ENCODE measurements around the gene ADCY6.

ADCY6 gene

DNA sequence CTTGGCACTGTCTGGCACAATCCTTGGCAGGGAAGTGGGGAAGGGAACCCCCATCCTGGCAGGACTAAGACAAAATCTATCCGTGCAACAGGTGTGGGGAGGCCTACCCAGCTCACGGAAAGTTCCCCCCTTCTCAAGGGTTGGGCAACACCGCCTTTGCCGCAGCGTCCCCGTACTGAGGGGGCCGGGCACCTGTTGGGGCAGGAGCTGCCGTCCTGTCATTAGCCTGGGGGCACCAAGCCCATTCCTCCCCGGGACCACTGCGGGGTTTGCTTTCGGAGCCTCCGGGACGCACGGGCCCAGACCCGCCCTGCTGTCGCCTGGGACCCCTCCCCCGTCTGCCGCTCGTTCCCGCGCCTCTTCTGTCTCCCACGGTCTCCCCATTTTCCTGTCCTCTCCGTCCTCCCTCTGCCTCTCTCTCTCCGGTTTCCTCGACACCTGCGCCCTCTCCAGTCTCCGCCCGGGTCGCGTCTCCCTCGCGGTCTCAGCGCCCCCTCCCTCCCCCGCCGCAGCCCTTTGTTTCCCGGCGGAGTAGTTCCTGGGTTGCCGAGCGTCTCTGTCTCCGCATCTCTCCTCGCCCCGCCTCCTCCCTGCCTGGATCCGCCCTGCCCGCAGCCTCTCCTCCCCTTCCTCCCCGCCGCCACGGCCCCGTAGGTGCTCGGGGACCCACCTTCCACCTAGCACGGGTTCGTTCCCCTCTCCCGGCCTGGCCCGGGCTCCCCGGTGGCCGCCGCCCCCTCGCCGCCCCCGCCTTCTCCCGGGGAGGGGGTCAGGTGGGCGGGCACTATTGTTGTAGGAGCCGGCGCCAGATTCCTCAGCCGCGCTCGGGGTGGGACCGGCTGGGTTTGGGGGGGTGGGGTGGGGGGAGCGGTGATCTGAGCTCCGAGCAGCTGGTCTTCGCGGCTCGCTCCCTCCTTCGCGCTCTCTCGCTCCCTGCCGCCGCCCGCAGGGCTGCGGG, 29.3 kb upstream of the ADCY6 start, which contains the start of gene CACNB3:
Gene CACNB3, plus strand, starts transcription at position 624 of the 958 bp plus-strand sequence. CDS start 434 bp downstream, outside the sequence.
- Histone ChIP-seq H2AK5ac (ENCODE audit: low read length) (no peak within 1 kb of the TSS), H3K27me3 (ENCODE audit: insufficient read depth, low read length, poor library complexity) (peaks cover 16% of the 10 kb centered on the region), H3K23ac (ENCODE audit: low read length) (no peak within 1 kb of the TSS), H3K18ac (ENCODE audit: low read length) (peak within 1 kb of the TSS; percentile 4), H3K79me2 (ENCODE audit: control insufficient read depth, insufficient read depth, low read length) (no peaks in the 10 kb centered on the region), H2BK15ac (replicated peaks; ENCODE audit: low read depth) (no peak within 1 kb of the TSS), H3K9ac (ENCODE audit: low read length) (peak within 1 kb of the TSS; percentile 67), H4K5ac (ENCODE audit: low read length) (no peak within 1 kb of the TSS), H2BK120ac (ENCODE audit: low read depth, low read length) (no peak within 1 kb of the TSS), H3K4me2 (ENCODE audit: low read length) (peak within 1 kb of the TSS; percentile 79), H3K4ac (ENCODE audit: low read depth, low read length) (no peak within 1 kb of the TSS), H4K8ac (ENCODE audit: low read depth, low read length) (no peak within 1 kb of the TSS), H3K56ac (ENCODE audit: low read length) (peak within 1 kb of the TSS; percentile 87), H3K4me3 (ENCODE audit: low read length) (peak within 1 kb of the TSS; percentile 70), H3K79me1 (ENCODE audit: low read length) (no peaks in the 10 kb centered on the region), H2BK5ac (ENCODE audit: low read length) (no peak within 1 kb of the TSS), H3K4me1 (ENCODE audit: control insufficient read depth, low read depth, low read length) (peaks cover 5% of the 10 kb centered on the region), H3K27ac (ENCODE audit: low read depth, low read length) (no peak within 1 kb of the TSS), H3K36me3 (ENCODE audit: control insufficient read depth, insufficient read depth, low read length) (no peaks in the 10 kb centered on the region)
- DNase-seq = peak; percentile 79
- WGBS (ENCODE audit: extremely low coverage, insufficient coverage, low lambda C conversion rate) = no CpG with 5 or more reads among the region's 79 CpGs

DNA sequence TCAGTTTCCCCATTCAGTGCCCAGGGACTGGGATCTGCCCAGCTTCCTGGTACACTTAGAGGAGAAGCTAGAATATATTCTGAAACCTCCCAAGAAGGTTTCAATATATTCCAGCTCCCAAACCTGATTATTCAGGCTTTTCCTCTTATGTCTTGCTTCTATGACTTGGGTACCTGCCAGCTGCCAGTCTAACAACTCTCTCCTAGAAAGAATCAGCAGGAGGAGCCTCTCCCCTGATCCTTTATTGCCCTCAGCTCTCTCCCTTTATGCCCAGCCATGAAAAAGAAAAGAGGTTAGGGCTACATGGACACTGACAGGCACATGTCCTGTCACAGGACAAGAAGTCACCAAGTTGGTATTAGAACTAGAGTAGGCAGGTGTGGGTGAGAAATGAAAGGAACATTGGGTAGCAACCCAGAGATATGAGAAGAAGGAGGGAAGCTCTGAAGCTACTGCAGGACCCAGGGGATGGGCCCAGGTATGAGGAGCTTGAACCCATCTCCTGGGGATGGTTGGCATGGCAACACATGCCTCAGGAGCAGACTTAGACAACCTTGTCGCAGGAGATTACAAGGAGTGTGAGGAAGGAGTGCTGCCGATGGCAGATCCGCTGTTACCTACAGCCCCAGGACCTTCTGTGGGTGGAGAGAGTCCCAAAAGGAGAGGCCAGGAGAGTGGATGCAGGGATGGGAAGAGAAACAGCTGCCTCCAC, 27.4 kb upstream of the ADCY6 start:
- no peak overlapping the region for H4K5ac ChIP-seq (ENCODE audit: low read length)
- H3K79me2 ChIP-seq (ENCODE audit: control insufficient read depth, insufficient read depth, low read length) = no peaks in the 10 kb centered on the region
- H2BK5ac ChIP-seq (ENCODE audit: low read length) = no peak overlapping the region
- H3K27ac ChIP-seq (ENCODE audit: low read depth, low read length) = no peak overlapping the region
- no peak overlapping the region for H2BK15ac ChIP-seq (replicated peaks; ENCODE audit: low read depth)
- DNase-seq = no peak
- no peak overlapping the region for H2BK120ac ChIP-seq (ENCODE audit: low read depth, low read length)
- no peaks in the 10 kb centered on the region for H3K36me3 ChIP-seq (ENCODE audit: control insufficient read depth, insufficient read depth, low read length)
- H4K8ac ChIP-seq (ENCODE audit: low read depth, low read length) = no peak overlapping the region
- H3K18ac ChIP-seq (ENCODE audit: low read length) = no peak overlapping the region
- peaks cover 16% of the 10 kb centered on the region for H3K27me3 ChIP-seq (ENCODE audit: insufficient read depth, low read length, poor library complexity)
- no peak overlapping the region for H3K23ac ChIP-seq (ENCODE audit: low read length)
- H3K4me1 ChIP-seq (ENCODE audit: control insufficient read depth, low read depth, low read length) = peaks cover 5% of the 10 kb centered on the region
- no peak overlapping the region for H2AK5ac ChIP-seq (ENCODE audit: low read length)
- no peak overlapping the region for H3K4me3 ChIP-seq (ENCODE audit: low read length)
- H3K9ac ChIP-seq (ENCODE audit: low read length) = no peak overlapping the region
- H3K56ac ChIP-seq (ENCODE audit: low read length) = no peak overlapping the region
- H3K4me2 ChIP-seq (ENCODE audit: low read length) = no peak overlapping the region
- H3K79me1 ChIP-seq (ENCODE audit: low read length) = no peaks in the 10 kb centered on the region
- no peak overlapping the region for H3K4ac ChIP-seq (ENCODE audit: low read depth, low read length)
- WGBS (ENCODE audit: extremely low coverage, insufficient coverage, low lambda C conversion rate) = no CpG with 5 or more reads among the region's 3 CpGs

DNA sequence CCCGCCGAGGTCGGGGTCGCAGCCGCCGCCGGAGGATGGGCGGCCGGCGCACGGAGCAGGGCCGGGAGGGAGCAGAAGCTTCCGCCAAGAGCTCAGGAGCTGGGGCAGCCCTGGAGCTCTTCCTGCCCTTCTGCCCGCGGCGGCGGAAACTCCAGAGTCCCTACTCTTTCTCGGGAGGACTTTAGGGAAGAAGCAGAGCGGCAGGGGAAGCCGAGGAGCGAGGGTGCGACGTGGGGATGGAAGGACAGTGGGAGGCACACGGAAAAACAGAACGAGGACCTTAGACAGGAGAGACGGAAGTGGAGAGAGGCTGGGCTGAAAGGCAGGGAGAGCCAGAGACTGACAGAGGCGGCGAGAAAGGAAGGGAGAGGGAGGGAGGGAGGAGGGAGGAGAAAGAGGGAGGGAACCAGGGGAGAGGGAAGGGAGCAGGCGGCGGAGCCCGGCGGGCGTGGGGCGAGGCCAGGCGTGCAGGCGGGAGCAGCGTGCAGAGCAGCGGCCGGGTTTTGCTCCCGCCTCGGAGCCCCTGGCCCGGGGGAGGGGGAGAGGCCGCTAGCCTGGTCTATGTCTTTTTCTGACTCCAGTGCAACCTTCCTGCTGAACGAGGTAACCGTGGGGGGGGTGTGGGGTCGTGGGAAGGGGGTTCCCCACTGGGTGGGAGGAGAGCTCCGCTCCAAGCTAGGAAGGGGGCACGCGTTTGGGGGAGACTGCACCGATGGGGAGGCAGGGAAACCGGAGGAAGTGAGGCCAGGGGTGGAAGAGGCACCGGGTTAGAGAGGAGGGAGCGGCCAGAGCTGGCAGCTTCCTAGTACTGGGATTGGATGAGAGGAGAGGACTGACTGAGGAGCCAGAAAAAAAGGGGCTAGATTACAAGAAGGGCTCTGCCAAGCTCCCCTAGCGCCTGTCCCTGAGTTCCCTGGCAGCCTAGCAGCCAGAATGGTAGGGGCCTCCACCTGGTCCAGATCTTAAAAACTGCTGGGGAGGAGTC, 26.5 kb upstream of the ADCY6 start:
- no peaks in the 10 kb centered on the region for H3K79me2 ChIP-seq (ENCODE audit: control insufficient read depth, insufficient read depth, low read length)
- no peak overlapping the region for H4K8ac ChIP-seq (ENCODE audit: low read depth, low read length)
- no peak overlapping the region for H2BK120ac ChIP-seq (ENCODE audit: low read depth, low read length)
- H2BK5ac ChIP-seq (ENCODE audit: low read length) = peak overlapping the region; percentile 82
- peak overlapping the region; percentile 95 for H3K9ac ChIP-seq (ENCODE audit: low read length)
- peaks cover 16% of the 10 kb centered on the region for H3K27me3 ChIP-seq (ENCODE audit: insufficient read depth, low read length, poor library complexity)
- H3K4me3 ChIP-seq (ENCODE audit: low read length) = peak overlapping the region; percentile 90
- DNase-seq = peak; percentile 91
- no peak overlapping the region for H2BK15ac ChIP-seq (replicated peaks; ENCODE audit: low read depth)
- H3K4me1 ChIP-seq (ENCODE audit: control insufficient read depth, low read depth, low read length) = peaks cover 5% of the 10 kb centered on the region
- peak overlapping the region; percentile 76 for H3K23ac ChIP-seq (ENCODE audit: low read length)
- H3K27ac ChIP-seq (ENCODE audit: low read depth, low read length) = no peak overlapping the region
- H3K36me3 ChIP-seq (ENCODE audit: control insufficient read depth, insufficient read depth, low read length) = no peaks in the 10 kb centered on the region
- peak overlapping the region; percentile 99 for H3K56ac ChIP-seq (ENCODE audit: low read length)
- H3K4me2 ChIP-seq (ENCODE audit: low read length) = peak overlapping the region; percentile 97
- H3K18ac ChIP-seq (ENCODE audit: low read length) = peak overlapping the region; percentile 12
- no peaks in the 10 kb centered on the region for H3K79me1 ChIP-seq (ENCODE audit: low read length)
- H4K5ac ChIP-seq (ENCODE audit: low read length) = no peak overlapping the region
- no peak overlapping the region for H3K4ac ChIP-seq (ENCODE audit: low read depth, low read length)
- WGBS (ENCODE audit: extremely low coverage, insufficient coverage, low lambda C conversion rate) = no CpG with 5 or more reads among the region's 54 CpGs
- no peak overlapping the region for H2AK5ac ChIP-seq (ENCODE audit: low read length)

DNA sequence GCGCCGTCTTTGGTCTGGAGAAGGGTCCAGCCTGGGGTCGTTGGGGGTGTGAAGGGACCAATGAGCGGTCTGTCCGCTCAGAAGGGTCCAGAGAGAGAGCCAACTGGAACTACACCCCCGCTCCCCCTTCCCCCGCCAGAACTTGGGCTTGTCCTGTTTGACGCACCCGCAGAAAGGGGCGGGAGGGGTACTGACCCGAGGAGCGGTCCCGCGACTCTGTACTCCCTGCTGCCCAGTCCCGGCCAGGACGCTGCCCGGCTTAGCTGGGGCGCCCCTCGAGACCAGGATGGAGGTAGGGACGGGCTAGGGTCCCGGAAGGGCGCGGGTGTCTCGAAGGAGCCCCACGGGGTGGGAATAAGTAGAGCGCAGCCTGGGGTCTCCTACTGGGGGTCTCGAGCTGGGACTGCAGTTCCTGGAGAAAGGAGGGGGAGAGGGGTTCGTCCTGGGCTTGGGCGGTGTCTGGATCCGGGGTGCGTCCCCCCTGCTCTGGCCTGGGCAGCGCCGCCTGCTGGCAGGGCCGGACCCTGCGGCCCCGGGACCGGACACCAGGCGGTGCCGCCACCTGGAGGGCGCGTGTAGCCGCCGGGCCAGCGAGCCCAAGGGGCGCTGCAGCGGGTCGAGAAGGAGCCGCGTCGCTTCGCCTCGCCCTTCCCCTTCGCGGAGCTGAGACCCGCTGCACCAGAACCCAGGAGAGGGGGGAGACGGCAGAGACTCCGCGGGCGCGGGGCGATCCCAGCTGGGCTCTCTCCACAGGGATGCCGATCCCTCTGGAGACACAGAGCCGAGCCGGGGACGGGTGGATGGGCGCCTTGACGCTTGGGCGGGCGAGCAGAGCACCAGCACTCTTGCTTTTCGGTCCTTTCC, 25.6 kb upstream of the ADCY6 start:
- Histone ChIP-seq H4K8ac (ENCODE audit: low read depth, low read length) (no peak overlapping the region), H2BK120ac (ENCODE audit: low read depth, low read length) (no peak overlapping the region), H3K79me1 (ENCODE audit: low read length) (no peaks in the 10 kb centered on the region), H2AK5ac (ENCODE audit: low read length) (no peak overlapping the region), H3K18ac (ENCODE audit: low read length) (peak overlapping the region; percentile 13), H3K23ac (ENCODE audit: low read length) (peak overlapping the region; percentile 76), H3K4me1 (ENCODE audit: control insufficient read depth, low read depth, low read length) (peaks cover 5% of the 10 kb centered on the region), H4K5ac (ENCODE audit: low read length) (no peak overlapping the region), H3K27ac (ENCODE audit: low read depth, low read length) (no peak overlapping the region), H3K27me3 (ENCODE audit: insufficient read depth, low read length, poor library complexity) (peaks cover 16% of the 10 kb centered on the region), H2BK5ac (ENCODE audit: low read length) (no peak overlapping the region), H2BK15ac (replicated peaks; ENCODE audit: low read depth) (no peak overlapping the region), H3K4me2 (ENCODE audit: low read length) (peak overlapping the region; percentile 97), H3K36me3 (ENCODE audit: control insufficient read depth, insufficient read depth, low read length) (no peaks in the 10 kb centered on the region), H3K79me2 (ENCODE audit: control insufficient read depth, insufficient read depth, low read length) (no peaks in the 10 kb centered on the region), H3K4me3 (ENCODE audit: low read length) (peak overlapping the region; percentile 90), H3K56ac (ENCODE audit: low read length) (peak overlapping the region; percentile 99), H3K4ac (ENCODE audit: low read depth, low read length) (no peak overlapping the region), H3K9ac (ENCODE audit: low read length) (peak overlapping the region; percentile 95)
- WGBS (ENCODE audit: extremely low coverage, insufficient coverage, low lambda C conversion rate) = no CpG with 5 or more reads among the region's 70 CpGs
- DNase-seq = peak; percentile 64

Measured in mesendoderm (in vitro differentiated cells).